Fibroblast of lung (primary cell): Measurements from ENCODE around the gene AMOTL1.

Experiments
- CTCF ChIP-seq, 2 donors: IDR thresholded peaks in 1 of 2; conservative IDR thresholded peaks in 1 of 2; 1 replicate in 1 of 2; 2 replicates in 1 of 2; pipeline ENCODE4 v1.5.1; 2011 to 2012; ENCODE audit warnings: low read length in 2 of 2, control low read depth in 1 of 2, inconsistent platforms in 1 of 2, low read depth in 1 of 2, mild to moderate bottlenecking in 1 of 2
- EZH2 ChIP-seq: IDR thresholded peaks from 2 replicates; pipeline ENCODE4 v1.5.1; 2012; ENCODE audit warnings: low read length, control low read depth, mild to moderate bottlenecking; ENCODE audit errors: missing control alignments

GRCh38 chr11:94771951-94772350 lies 3.8 kb downstream of the AMOTL1 start:
- TF ChIP-seq CTCF (conservative IDR thresholded peaks at IDR 0.05 in 1 of 2, IDR thresholded peaks at IDR 0.05 in 1 of 2; ENCODE audit: low read depth in 1 of 2, low read length in 2 of 2): no peak
- no peak for TF ChIP-seq EZH2
